RCC 7860 (cell line): Measurements from ENCODE around the gene PGGHG.
A peak's percentile ranks its signal among the peaks of the same experiment; 100 is the strongest.
"Not testable (repeated sequence)": the region's sequence is repeated elsewhere in the genome, so short reads cannot be mapped to it uniquely, and the experiment has no call there.

Experiments
- DNase-seq: peaks from one replicate; pipeline ENCODE4 v3.0.0-alpha.2; 2015; ENCODE audit warnings: low spot score
- FAIRE-seq: peaks from 2 replicates; lab custom pipeline; 2012; peaks lifted over from hg19 to GRCh38; lab: Jason Lieb, UNC

The PGGHG gene

GRCh38 chr11:311013-311748, 22.3 kb downstream of the PGGHG start:
- DNase-seq, FAIRE-seq: not testable (repeated sequence)

- FAIRE-seq (no peak), DNase-seq (no peak)
Observed at GRCh38 chr11:312092-312816, 23.3 kb downstream of the PGGHG start.

GRCh38 chr11:313304-313786, 24.4 kb downstream of the PGGHG start:
- DNase-seq, result no peak

GRCh38 chr11:313787-314553, 25.0 kb downstream of the PGGHG start, which contains the start of gene IFITM1:
IFITM1 (plus strand) TSS chr11:314040; CDS start chr11:314171, 131 bp downstream.
- DNase-seq (no peak), FAIRE-seq (no peak)

More at GRCh38 chr11:313304-313786, 24.4 kb downstream of the PGGHG start:
- no peak for FAIRE-seq

GRCh38 chr11:314554-314875, 25.6 kb downstream of the PGGHG start:
- DNase-seq, FAIRE-seq: not testable (repeated sequence)

GRCh38 chr11:315051-315481, 26.1 kb downstream of the PGGHG start:
- FAIRE-seq (no peak), DNase-seq (no peak)

- DNase-seq (no peak), FAIRE-seq (no peak)
Observed at GRCh38 chr11:315516-315994, 26.6 kb downstream of the PGGHG start.

- FAIRE-seq, result no peak
- no peak for DNase-seq
Observed at GRCh38 chr11:316031-316701, 27.2 kb downstream of the PGGHG start.

- no peak for DNase-seq
- no peak for FAIRE-seq
Observed at GRCh38 chr11:316891-317301, 28.0 kb downstream of the PGGHG start.

GRCh38 chr11:317668-318404, 28.9 kb downstream of the PGGHG start:
- FAIRE-seq, result not testable (repeated sequence)

GRCh38 chr11:318405-319120, 29.6 kb downstream of the PGGHG start:
- FAIRE-seq, DNase-seq: not testable (repeated sequence)

More at GRCh38 chr11:317668-318404, 28.9 kb downstream of the PGGHG start:
- DNase-seq, result not testable (repeated sequence)

GRCh38 chr11:319121-319887, 30.4 kb downstream of the PGGHG start:
- not testable (repeated sequence) for DNase-seq, FAIRE-seq

- FAIRE-seq, DNase-seq: not testable (repeated sequence)
Observed at GRCh38 chr11:319888-320273, 31.0 kb downstream of the PGGHG start.

- FAIRE-seq, result no peak
- no peak for DNase-seq
Observed at GRCh38 chr11:324156-324555, 35.2 kb downstream of the PGGHG start.

GRCh38 chr11:324593-325517, 35.9 kb downstream of the PGGHG start:
- DNase-seq, result not testable (repeated sequence)
- peak; percentile 64 for FAIRE-seq

GRCh38 chr11:325796-326591, 37.1 kb downstream of the PGGHG start:
- DNase-seq, result no peak
- FAIRE-seq, result no peak

- FAIRE-seq, result no peak
- DNase-seq, result no peak
Observed at GRCh38 chr11:326592-326841, 37.6 kb downstream of the PGGHG start.
